H1 (cell line): ENCODE data around the gene R3HDM1. TPM values are rescaled to one million over a fixed set of nuclear protein-coding genes. Genes with fewer than 3 reads are reported as not detected.

ENCODE experiments used
- CTCF ChIA-PET: fragments of 300-600 bp; sonication (Branson Sonifier 250); formaldehyde crosslinking; loops from one replicate; lab custom pipeline; 2021; ENCODE audit not compliant: partially characterized antibody; lab: Charles Lee
- POLR2A ChIA-PET: fragments of 300-600 bp; sonication (Branson Sonifier 250); formaldehyde crosslinking; loops from one replicate; lab custom pipeline; 2021; ENCODE audit warnings: inconsistent platforms; ENCODE audit not compliant: partially characterized antibody; lab: Charles Lee
- DNase-seq, 2 experiments: peaks; one replicate each; pipeline versions ENCODE4 v3.0.0 to v3.0.0-alpha.2; 2010 to 2022; ENCODE audit warnings: low spot score in 2 of 2, low read depth in 1 of 2, mixed read lengths in 1 of 2
- FAIRE-seq: peaks from 2 replicates; lab custom pipeline; 2011; peaks lifted over from hg19 to GRCh38; lab: Jason Lieb, UNC
- H2AFZ ChIP-seq: 2 replicates; pipeline ENCODE4 v1.8.1; 2012; ENCODE audit warnings: low read length, inconsistent platforms
- H2AK5ac ChIP-seq: 2 replicates; pipeline ENCODE4 v1.6.1; 2013; ENCODE audit warnings: low read depth, low read length
- H2BK120ac ChIP-seq: replicated peaks from 2 replicates; pipeline ENCODE3; 2013; ENCODE audit warnings: low read depth, low read length, inconsistent platforms
- H2BK12ac ChIP-seq: 2 replicates; pipeline ENCODE4 v1.6.1; 2013; ENCODE audit warnings: low read depth, low read length
- H2BK15ac ChIP-seq: 2 replicates; pipeline ENCODE4 v1.6.1; 2013; ENCODE audit warnings: low read length
- H2BK20ac ChIP-seq: 2 replicates; pipeline ENCODE4 v1.6.1; 2013; ENCODE audit warnings: low read length
- H2BK5ac ChIP-seq: 2 replicates; pipeline ENCODE4 v1.6.1; 2013; ENCODE audit warnings: low read depth, low read length
- H3K14ac ChIP-seq: 2 replicates; pipeline ENCODE4 v1.6.1; 2013; ENCODE audit warnings: inconsistent platforms; ENCODE audit not compliant: insufficient read length
- H3K18ac ChIP-seq: 2 replicates; pipeline ENCODE4 v1.6.1; 2013; ENCODE audit warnings: low read length; ENCODE audit errors: extremely low read depth
- H3K23ac ChIP-seq: 2 replicates; pipeline ENCODE4 v1.6.1; 2013; ENCODE audit warnings: inconsistent platforms; ENCODE audit not compliant: insufficient read length
- H3K23me2 ChIP-seq: 2 replicates; pipeline ENCODE4 v1.6.1; 2013; ENCODE audit warnings: low read depth, low read length
- H3K27ac ChIP-seq: 2 replicates; pipeline ENCODE4 v1.6.1; 2011; ENCODE audit warnings: low read depth, low read length, inconsistent platforms
- H3K27me3 ChIP-seq, 4 experiments: replicated peaks in 1 of 4; 1 replicate in 1 of 4; 2 replicates in 3 of 4; pipeline versions ENCODE4 v1.6.1 to v1.8.1; 2011 to 2013; ENCODE audit warnings: low read length in 3 of 4, mild to moderate bottlenecking in 3 of 4, inconsistent platforms in 2 of 4, mixed read lengths in 2 of 4, moderate library complexity in 1 of 4; ENCODE audit not compliant: control insufficient read depth in 3 of 4, insufficient read depth in 3 of 4; ENCODE audit errors: extremely low read depth in 1 of 4
- H3K36me3 ChIP-seq, 4 experiments: 2 replicates each; pipeline versions ENCODE4 v1.6.1 to v1.8.1; 2011 to 2013; ENCODE audit warnings: mild to moderate bottlenecking in 4 of 4, low read length in 3 of 4, moderate library complexity in 2 of 4, control low read depth in 1 of 4, inconsistent platforms in 1 of 4; ENCODE audit not compliant: insufficient read depth in 4 of 4, control insufficient read depth in 2 of 4
- H3K4ac ChIP-seq: replicated peaks from 2 replicates; pipeline ENCODE3; 2013; ENCODE audit warnings: low read length, low read depth, mixed read lengths, inconsistent platforms; ENCODE audit not compliant: insufficient read length
- H3K4me1 ChIP-seq, 4 experiments: replicated peaks in 1 of 4; 1 replicate in 1 of 4; 2 replicates in 3 of 4; pipeline versions ENCODE4 v1.6.1 to v1.8.1; 2011 to 2013; ENCODE audit warnings: low read length in 3 of 4, inconsistent platforms in 2 of 4, mixed read lengths in 1 of 4; ENCODE audit not compliant: insufficient read depth in 4 of 4, control insufficient read depth in 3 of 4
- H3K4me2 ChIP-seq, 2 experiments: 2 replicates each; pipeline versions ENCODE4 v1.6.1 to v1.8.1; 2011 to 2013; ENCODE audit warnings: low read depth in 2 of 2, low read length in 2 of 2, control low read depth in 1 of 2, inconsistent platforms in 1 of 2, mild to moderate bottlenecking in 1 of 2; ENCODE audit not compliant: insufficient read depth in 1 of 2
- H3K4me3 ChIP-seq, 4 experiments: fragments of 200-600, 300-600 bp in 1 of 4; sonication (generic), shearing (Covaris generic), sonication (Bioruptor Twin) in 1 of 4; 2 replicates each; pipeline versions ENCODE4 v1.5.1 to v1.8.1; 2011 to 2016; ENCODE audit warnings: low read length in 4 of 4, low read depth in 3 of 4, control low read depth in 2 of 4, inconsistent platforms in 2 of 4, mild to moderate bottlenecking in 2 of 4, mixed read lengths in 1 of 4, moderate library complexity in 1 of 4; ENCODE audit not compliant: insufficient read depth in 2 of 4; ENCODE audit errors: extremely low read depth in 1 of 4
- H3K56ac ChIP-seq: replicated peaks from 2 replicates; pipeline ENCODE3; 2013; ENCODE audit warnings: low read depth, mild to moderate bottlenecking, mixed read lengths, low read length, inconsistent platforms; ENCODE audit not compliant: insufficient read length
- H3K79me1 ChIP-seq: 2 replicates; pipeline ENCODE4 v1.6.1; 2013; ENCODE audit warnings: low read depth, low read length, control low read depth
- H3K79me2 ChIP-seq, 2 experiments: 2 replicates each; pipeline versions ENCODE4 v1.6.1 to v1.8.1; 2012 to 2013; ENCODE audit warnings: low read length in 2 of 2, mild to moderate bottlenecking in 2 of 2, inconsistent platforms in 1 of 2; ENCODE audit not compliant: insufficient read depth in 2 of 2, control insufficient read depth in 1 of 2
- H3K9ac ChIP-seq, 4 experiments: replicated peaks in 1 of 4; 1 replicate in 1 of 4; 2 replicates in 3 of 4; pipeline versions ENCODE4 v1.6.1 to v1.8.1; 2011 to 2013; ENCODE audit warnings: low read depth in 3 of 4, low read length in 3 of 4, control low read depth in 2 of 4, mild to moderate bottlenecking in 2 of 4, moderate library complexity in 2 of 4, inconsistent platforms in 1 of 4; ENCODE audit errors: extremely low read depth in 1 of 4
- H3K9me3 ChIP-seq, 2 experiments: 2 replicates each; pipeline versions ENCODE4 v1.6.1 to v1.8.1; 2012 to 2013; ENCODE audit warnings: mild to moderate bottlenecking in 2 of 2, moderate library complexity in 2 of 2, control low read depth in 1 of 2, inconsistent platforms in 1 of 2, low read depth in 1 of 2, low read length in 1 of 2, mixed read lengths in 1 of 2; ENCODE audit not compliant: insufficient read depth in 2 of 2
- H4K20me1 ChIP-seq, 2 experiments: replicated peaks in 1 of 2; 2 replicates each; pipeline versions ENCODE3 to v1.8.1; 2011 to 2013; ENCODE audit warnings: inconsistent platforms in 2 of 2, low read length in 2 of 2, mild to moderate bottlenecking in 1 of 2; ENCODE audit not compliant: insufficient read depth in 2 of 2, control insufficient read depth in 1 of 2
- H4K5ac ChIP-seq: 2 replicates; pipeline ENCODE4 v1.6.1; 2013; ENCODE audit warnings: low read length, low read depth, mixed read lengths, inconsistent platforms; ENCODE audit not compliant: insufficient read length
- H4K8ac ChIP-seq: 2 replicates; pipeline ENCODE4 v1.8.0; 2013; ENCODE audit warnings: mild to moderate bottlenecking, moderate library complexity, low read length, inconsistent platforms; ENCODE audit not compliant: insufficient read depth; ENCODE audit errors: extremely low read depth
- H4K91ac ChIP-seq: replicated peaks from 2 replicates; pipeline ENCODE3; 2013; ENCODE audit warnings: low read length, mixed read lengths, inconsistent platforms; ENCODE audit not compliant: insufficient read length
- ASH2L ChIP-seq: fragments of 200-600, 300-600 bp; sonication (generic); IDR thresholded peaks from one replicate; pipeline ENCODE4 v1.7.1; 2017; ENCODE audit warnings: low read length
- BACH1 ChIP-seq: IDR thresholded peaks from 2 replicates; pipeline ENCODE4 v1.6.1; 2012; ENCODE audit warnings: low read length, improper control_type of control experiment
- CREB1 ChIP-seq: IDR thresholded peaks from 2 replicates; pipeline ENCODE4 v1.6.1; 2012; ENCODE audit warnings: inconsistent platforms
- GTF2F1 ChIP-seq: IDR thresholded peaks from 2 replicates; pipeline ENCODE4 v1.6.1; 2012; ENCODE audit warnings: low read depth, low read length, improper control_type of control experiment, borderline replicate concordance
- HDAC2 ChIP-seq, 2 experiments: fragments of 300-600 bp in 1 of 2; sonication (generic) in 1 of 2; IDR thresholded peaks; 2 replicates each; pipeline ENCODE4 v1.6.1; 2011 to 2012; ENCODE audit warnings: low read depth in 2 of 2, low read length in 2 of 2, mild to moderate bottlenecking in 2 of 2, moderate library complexity in 2 of 2, borderline replicate concordance in 1 of 2, inconsistent platforms in 1 of 2
- KDM4A ChIP-seq: IDR thresholded peaks from one replicate; pipeline ENCODE4 v1.7.1; 2012; ENCODE audit warnings: low read depth, mild to moderate bottlenecking, moderate library complexity, low read length, inconsistent platforms; ENCODE audit not compliant: severe bottlenecking
- POU5F1 ChIP-seq: IDR thresholded peaks from 2 replicates; pipeline ENCODE4 v1.6.1; 2011; ENCODE audit warnings: low read depth, mild to moderate bottlenecking, low read length, moderate library complexity
- SIRT6 ChIP-seq: IDR thresholded peaks from one replicate; pipeline ENCODE4 v1.7.1; 2012; ENCODE audit warnings: low read length, inconsistent platforms
- SP1 ChIP-seq: IDR thresholded peaks from 2 replicates; pipeline ENCODE4 v1.6.1; 2011; ENCODE audit warnings: low read depth, low read length
- SP2 ChIP-seq: IDR thresholded peaks from 2 replicates; pipeline ENCODE4 v1.6.1; 2012; ENCODE audit warnings: mild to moderate bottlenecking, low read length, inconsistent platforms
- WGBS, 2 experiments: shearing (Covaris generic) in 1 of 2; methylation state at CpG; one replicate each; pipeline versions ENCODE4 v1.1.6 to v1.1.7; 2013 to 2015; ENCODE audit warnings: low lambda C conversion rate in 2 of 2, mixed read lengths in 2 of 2, inconsistent platforms in 1 of 2, low coverage in 1 of 2, missing lambda C conversion rate in 1 of 2; ENCODE audit not compliant: insufficient replicate concordance in 2 of 2, insufficient coverage in 1 of 2, insufficient read length in 1 of 2; ENCODE audit errors: extremely low coverage in 1 of 2, missing lambda C conversion rate in 1 of 2; 5-methylcytosine and 5-hydroxymethylcytosine counted together
- polyA plus RNA-seq, 7 experiments: library from polyadenylated mRNA; depleted of rRNA in 3 of 7; stranded (reverse) in 5 of 7; unstranded in 2 of 7; fragments of >200 nt in 5 of 7; fragments of 200-250 nt in 2 of 7; gene quantifications; 1 replicate in 5 of 7; 2 replicates in 1 of 7; 4 replicates in 1 of 7; pipeline versions ENCODE4 v1.2.1 to v1.2.3, GENCODE V29; 2011 to 2013; ENCODE audit warnings: missing spikeins in 2 of 7, mixed read lengths in 2 of 7
- total RNA-seq: library from RNA; stranded (reverse); fragmentation: NEBNext Ultra II Directional; extraction: Animal tissue kit (Norgen Biotek cat#: 25700); gene quantifications from 2 replicates; pipeline ENCODE4 v1.2.1, GENCODE V29; 2021

R3HDM1 gene
- total and polyA plus RNA-seq, 2 of the 8 experiments (the other 6 are each of a cell fraction or from before 2014, with no cell fraction given), result 77.7 to 120 TPM

- H3K4me3 ChIP-seq, result no peak overlapping the region
These were observed 21.6 kb downstream of the R3HDM1 start for GRCh38 chr2:135552887-135553286.

More at GRCh38 chr2:135552887-135553286, 21.6 kb downstream of the R3HDM1 start:
- DNase-seq (no peak), FAIRE-seq (no peak)
- no peak overlapping the region for H2AK5ac ChIP-seq
- H3K23me2 ChIP-seq, result no peaks in the 10 kb centered on the region; the same call in 1 of the 2 replicates
- H3K9me3 ChIP-seq, result no peaks in the 10 kb centered on the region
- peaks cover 5% of the 10 kb centered on the region for H3K79me1 ChIP-seq
- TF ChIP-seq KDM4A, result no peak
- TF ChIP-seq ASH2L, result no peak
- TF ChIP-seq CREB1, result no peak
- TF ChIP-seq POU5F1, result no peak
- no peak for TF ChIP-seq SP1
- TF ChIP-seq GTF2F1, result no peak
- no peak for TF ChIP-seq SIRT6
- TF ChIP-seq BACH1, result no peak
- no peak for TF ChIP-seq HDAC2 (IDR thresholded peaks at IDR 0.05; ENCODE audit: borderline replicate concordance in 1 of 2, low read depth in 2 of 2, low read length in 2 of 2)
- no peak for TF ChIP-seq SP2
- H3K27ac ChIP-seq, result no peak overlapping the region
- H3K9ac ChIP-seq, result no peak overlapping the region
- H4K5ac ChIP-seq, result no peak overlapping the region
- no peak overlapping the region for H2BK20ac ChIP-seq
- no peak overlapping the region for H3K4me2 ChIP-seq
- peaks cover 0 to 4% (median 1%) of the 10 kb centered on the region in 4 experiments; a peak in 2 of 7 replicates for H3K4me1 ChIP-seq
- no peaks in the 10 kb centered on the region for H3K36me3 ChIP-seq
- CTCF ChIA-PET, result interaction anchor here (0.6 to 1.6 kb wide), 3 partner anchors 8 to 157 kb away, joined by 3 read pairs; no protein-coding TSS in a partner anchor
- H3K56ac ChIP-seq, result no peak overlapping the region
- no peak overlapping the region for H3K14ac ChIP-seq
- H3K23ac ChIP-seq, result no peak overlapping the region
- no peak overlapping the region for H2BK5ac ChIP-seq
- H3K27me3 ChIP-seq, result no peaks in the 10 kb centered on the region
- H2BK12ac ChIP-seq, result no peak overlapping the region
- H4K20me1 ChIP-seq, result peaks cover 3 to 4% of the 10 kb centered on the region in 2 experiments
- no peak overlapping the region for H2BK15ac ChIP-seq
- POLR2A ChIA-PET, result no interaction called here
- H3K18ac ChIP-seq, result no peak overlapping the region
- no peak overlapping the region for H3K4ac ChIP-seq
- peaks cover 2 to 96% of the 10 kb centered on the region in 2 experiments; a peak in 3 of 4 replicates for H3K79me2 ChIP-seq
- H2BK120ac ChIP-seq, result no peak overlapping the region
- H4K91ac ChIP-seq, result no peak overlapping the region
- H4K8ac ChIP-seq, result no peak overlapping the region; the same call in 1 of the 2 replicates
- 95% methylated on average over 4 of the region's 4 CpGs; no CpG with 5 or more reads in 1 of the 2 experiments for WGBS, 2 experiments
- H2AFZ ChIP-seq, result no peak overlapping the region
